Neuron (in vitro differentiated cells): ENCODE results near the gene ZNF276.
"Not testable (repeated sequence)": the region's sequence is repeated elsewhere in the genome, so short reads cannot be mapped to it uniquely, and the experiment has no call there.

Experiments used
- H2AFZ ChIP-seq: one replicate; pipeline ENCODE4 v1.6.1; 2013; ENCODE audit warnings: low read depth, mild to moderate bottlenecking, inconsistent platforms, low read length, moderate library complexity
- H3K27me3 ChIP-seq: one replicate; pipeline ENCODE4 v1.6.1; 2013; ENCODE audit warnings: low read length; ENCODE audit not compliant: insufficient read depth
- H3K36me3 ChIP-seq: one replicate; pipeline ENCODE4 v1.6.1; 2013; ENCODE audit warnings: low read length; ENCODE audit not compliant: insufficient read depth
- H3K4me1 ChIP-seq: one replicate; pipeline ENCODE4 v1.6.1; 2013; ENCODE audit warnings: low read length; ENCODE audit not compliant: insufficient read depth
- H3K4me3 ChIP-seq: 2 replicates; pipeline ENCODE4 v1.5.1; 2013; ENCODE audit warnings: mild to moderate bottlenecking, low read length, moderate library complexity
- H3K9me3 ChIP-seq: one replicate; pipeline ENCODE4 v1.6.1; 2013; ENCODE audit warnings: low read length

Gene ZNF276

DNA sequence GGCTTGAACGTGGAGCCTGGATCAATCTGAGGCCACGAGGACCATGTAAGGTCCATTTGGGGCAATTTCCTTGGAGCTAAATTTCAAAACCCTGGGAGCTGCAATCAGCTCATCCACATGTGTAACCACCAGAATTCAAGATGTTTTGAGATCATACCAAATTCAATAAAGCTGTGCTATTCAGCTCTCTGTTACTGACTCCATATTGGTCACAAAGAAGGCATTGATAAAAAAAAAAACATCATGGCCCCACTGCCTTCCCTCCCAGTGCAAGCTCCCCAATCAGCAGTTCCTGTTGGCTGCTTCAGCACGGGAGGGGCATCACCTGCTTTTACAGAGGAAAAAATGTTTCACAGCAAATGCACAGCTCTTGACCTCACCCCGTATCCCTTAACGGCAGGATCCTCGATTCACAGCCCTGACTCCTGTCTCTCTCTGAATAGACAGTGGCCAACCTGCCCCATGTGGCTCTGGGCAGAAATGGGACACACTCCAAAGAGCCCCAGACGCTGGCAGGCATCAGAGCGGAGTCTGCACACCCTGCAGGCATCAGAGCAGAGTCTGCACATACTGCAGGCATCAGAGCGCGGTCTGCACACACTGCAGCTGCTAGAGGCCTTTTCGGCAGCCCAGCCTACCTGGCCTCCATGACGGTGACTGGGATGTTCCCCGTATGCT lies 58.0 kb downstream of the ZNF276 start:
- peaks cover 67% of the 10 kb centered on the region for H3K36me3 ChIP-seq
- no peaks in the 10 kb centered on the region for H3K9me3 ChIP-seq
- no peak overlapping the region for H3K4me3 ChIP-seq
- no peak overlapping the region for H2AFZ ChIP-seq
- no peaks in the 10 kb centered on the region for H3K4me1 ChIP-seq
- H3K27me3 ChIP-seq = no peaks in the 10 kb centered on the region

DNA sequence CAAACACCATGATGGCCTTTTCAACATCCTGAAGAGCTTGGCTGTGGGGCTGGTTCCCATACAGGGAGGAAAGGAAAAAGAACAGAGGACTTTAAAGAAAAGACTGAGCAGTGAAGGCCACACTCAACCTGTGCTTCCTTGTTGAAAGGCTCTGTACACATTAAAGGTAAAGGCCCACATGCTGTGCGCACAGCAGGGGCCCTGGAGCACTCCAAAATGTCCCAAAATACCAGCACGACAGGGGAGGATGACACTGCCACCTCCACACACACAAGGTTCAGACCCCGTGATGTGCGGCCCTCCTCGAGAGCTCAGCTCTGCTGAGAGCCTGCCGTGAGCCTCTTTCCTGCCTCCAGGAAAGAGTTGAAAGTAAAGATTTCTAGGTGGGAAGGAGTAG lies 58.6 kb downstream of the ZNF276 start:
- Histone ChIP-seq H2AFZ (no peak overlapping the region), H3K4me3 (no peak overlapping the region), H3K9me3 (no peaks in the 10 kb centered on the region), H3K4me1 (no peaks in the 10 kb centered on the region), H3K36me3 (peaks cover 71% of the 10 kb centered on the region), H3K27me3 (no peaks in the 10 kb centered on the region)

GRCh38 chr16:89782489-89782888 lies 61.2 kb downstream of the ZNF276 start:
- Histone ChIP-seq H3K9me3 (no peaks in the 10 kb centered on the region), H3K4me1 (no peaks in the 10 kb centered on the region), H3K4me3 (no peak overlapping the region), H2AFZ (no peak overlapping the region), H3K27me3 (no peaks in the 10 kb centered on the region), H3K36me3 (peaks cover 76% of the 10 kb centered on the region)

DNA sequence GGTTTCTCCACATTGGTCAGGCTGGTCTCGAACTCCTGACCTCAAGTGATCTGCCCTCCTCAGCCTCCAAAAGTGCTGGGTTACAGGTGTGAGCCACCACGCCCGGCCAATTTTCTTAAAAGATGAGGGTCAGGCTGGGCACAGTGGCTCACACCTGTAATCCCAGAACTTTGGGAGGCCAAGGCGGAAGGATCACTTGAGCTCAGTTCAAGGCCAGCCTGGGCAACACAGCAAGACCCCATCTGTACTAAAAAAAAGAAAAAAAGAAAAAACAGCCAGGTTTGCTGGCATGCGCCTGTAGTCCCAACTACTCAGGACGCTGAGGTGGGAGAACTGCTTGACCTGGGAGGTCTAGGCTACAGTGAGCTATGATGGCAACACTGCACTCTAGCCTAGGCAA lies 62.6 kb downstream of the ZNF276 start:
- H3K9me3 ChIP-seq, H2AFZ ChIP-seq, H3K4me1 ChIP-seq, H3K27me3 ChIP-seq, H3K4me3 ChIP-seq: not testable (repeated sequence)
- peaks cover 80% of the 10 kb centered on the region for H3K36me3 ChIP-seq

DNA sequence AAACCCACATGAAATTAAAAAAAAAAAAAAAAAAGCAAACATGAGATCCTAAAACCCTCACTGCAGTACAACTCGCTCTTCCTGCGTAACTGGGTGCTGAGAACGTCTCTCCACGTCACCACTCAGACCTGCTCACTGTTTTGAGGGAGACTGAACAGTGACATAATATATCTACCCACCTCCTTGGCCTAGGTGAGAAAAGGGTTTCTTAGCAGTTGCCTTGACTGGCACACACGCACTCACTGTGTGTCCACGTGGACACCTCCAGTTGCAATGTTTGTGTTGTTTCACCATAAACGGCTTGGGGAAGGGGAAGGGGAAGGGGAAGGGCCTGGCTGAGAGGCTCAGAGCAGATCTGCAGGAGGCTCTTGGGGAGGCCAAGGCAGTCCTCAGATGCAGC lies 63.1 kb downstream of the ZNF276 start:
- Histone ChIP-seq H3K27me3 (no peaks in the 10 kb centered on the region), H3K36me3 (peaks cover 79% of the 10 kb centered on the region), H3K4me3 (no peak overlapping the region), H3K9me3 (no peaks in the 10 kb centered on the region), H2AFZ (no peak overlapping the region), H3K4me1 (no peaks in the 10 kb centered on the region)

DNA sequence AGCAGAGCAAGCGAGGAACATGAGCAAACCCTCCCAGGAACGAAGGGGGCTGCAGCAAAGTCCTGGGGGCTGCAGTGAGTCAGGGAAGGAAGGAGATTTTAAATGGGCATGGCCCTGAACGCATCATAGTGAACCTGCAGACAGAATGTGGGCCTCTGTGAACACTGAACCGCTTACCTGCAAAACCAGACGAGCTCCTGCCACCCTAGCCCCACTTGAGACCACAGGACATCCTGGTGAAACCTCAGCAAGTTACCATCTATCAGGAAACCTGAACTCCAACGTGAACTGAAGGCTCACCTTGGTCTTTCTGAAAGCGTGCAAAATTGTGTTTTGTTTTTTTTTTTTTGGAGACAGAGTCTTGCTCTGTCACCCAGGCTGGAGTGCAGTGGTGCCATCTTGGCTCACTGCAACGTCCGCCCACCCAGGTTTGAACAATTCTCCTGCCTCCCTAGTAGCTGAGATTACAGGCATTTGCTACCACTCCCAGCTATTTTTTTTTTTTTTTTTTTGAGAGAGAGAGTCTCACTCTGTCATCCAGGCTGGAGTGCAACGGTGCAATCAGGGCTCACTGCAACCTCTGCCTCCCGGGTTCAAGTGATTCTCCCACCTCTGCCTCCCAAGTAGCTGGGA lies 64.3 kb downstream of the ZNF276 start:
- peaks cover 78% of the 10 kb centered on the region for H3K36me3 ChIP-seq
- H3K4me1 ChIP-seq = no peaks in the 10 kb centered on the region
- no peak overlapping the region for H2AFZ ChIP-seq
- H3K27me3 ChIP-seq = no peaks in the 10 kb centered on the region
- H3K9me3 ChIP-seq = no peaks in the 10 kb centered on the region
- no peak overlapping the region for H3K4me3 ChIP-seq

DNA sequence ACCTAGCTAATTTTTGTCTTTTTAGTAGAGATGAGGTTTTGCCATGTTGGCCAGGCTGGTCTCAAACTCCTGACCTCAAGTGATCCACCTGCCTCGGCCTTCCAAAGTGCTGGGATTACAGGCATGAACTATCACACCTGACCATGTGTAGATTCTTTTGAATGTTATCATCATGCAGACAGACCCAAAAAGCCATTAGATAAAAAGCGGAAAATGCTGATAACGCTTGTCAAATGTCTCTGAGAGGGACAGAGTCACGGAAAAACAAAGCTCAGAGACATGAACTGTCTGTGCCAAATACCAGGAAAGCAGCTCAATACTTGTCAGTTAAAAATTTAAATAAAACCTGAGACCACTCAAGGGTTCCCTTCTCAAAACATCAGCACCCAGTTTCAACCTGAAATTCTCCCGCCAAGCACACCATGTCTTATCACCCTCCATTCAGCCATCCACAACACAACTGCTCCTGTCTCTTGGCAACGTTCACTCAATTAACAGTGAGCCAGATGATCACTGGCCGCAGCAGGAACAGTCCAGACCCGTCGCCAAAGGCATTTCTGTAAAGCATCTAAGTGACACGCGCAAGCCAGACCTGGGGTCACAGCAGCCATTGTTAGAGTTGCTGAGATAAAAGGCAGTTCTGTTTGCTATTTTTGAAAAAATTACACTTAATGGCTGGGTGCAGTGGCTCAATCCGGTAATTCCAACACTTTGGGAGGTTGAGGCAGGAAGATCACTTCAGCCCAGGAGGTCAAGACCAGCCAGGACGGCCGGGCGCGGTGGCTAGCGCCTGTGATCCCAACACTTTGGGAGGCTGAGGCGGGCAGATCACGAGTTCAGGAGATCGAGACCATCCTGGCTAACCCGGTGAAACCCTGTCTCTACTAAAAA lies 65.4 kb downstream of the ZNF276 start:
- no peak overlapping the region for H2AFZ ChIP-seq
- H3K36me3 ChIP-seq = peaks cover 85% of the 10 kb centered on the region
- no peak overlapping the region for H3K4me3 ChIP-seq
- H3K4me1 ChIP-seq = no peaks in the 10 kb centered on the region
- H3K9me3 ChIP-seq = no peaks in the 10 kb centered on the region
- no peaks in the 10 kb centered on the region for H3K27me3 ChIP-seq

GRCh38 chr16:89787365-89787805 lies 66.0 kb downstream of the ZNF276 start:
- no peaks in the 10 kb centered on the region for H3K4me1 ChIP-seq
- H3K27me3 ChIP-seq = no peaks in the 10 kb centered on the region
- H2AFZ ChIP-seq = no peak overlapping the region
- no peaks in the 10 kb centered on the region for H3K9me3 ChIP-seq
- no peak overlapping the region for H3K4me3 ChIP-seq
- peaks cover 90% of the 10 kb centered on the region for H3K36me3 ChIP-seq
